C4-2B (cell line): Measurements from ENCODE around the gene PTPRN2.

Experiments used
- H3K27ac ChIP-seq: fragments of 450-650 bp; 2 replicates; pipeline ENCODE4 v1.5.1; 2017
- CTCF ChIP-seq: fragments of 450-650 bp; conservative IDR thresholded peaks from 2 replicates; pipeline ENCODE4 v1.5.1; 2017; ENCODE audit warnings: mild to moderate bottlenecking
- ZFX ChIP-seq: fragments of 450-650 bp; IDR thresholded peaks from 2 replicates; pipeline ENCODE4 v1.6.1; 2017

PTPRN2 gene

GRCh38 chr7:157584420-157584819, 1003.2 kb downstream of the PTPRN2 start:
- no peak overlapping the region for H3K27ac ChIP-seq
- TF ChIP-seq ZFX (no peak), CTCF (no peak)

GRCh38 chr7:157581740-157582139, 1005.9 kb downstream of the PTPRN2 start:
- no peak overlapping the region for H3K27ac ChIP-seq
- no peak for TF ChIP-seq CTCF
- no peak for TF ChIP-seq ZFX

- TF ChIP-seq CTCF (no peak), ZFX (no peak)
- H3K27ac ChIP-seq = no peak overlapping the region
These were observed 1007.3 kb downstream of the PTPRN2 start for GRCh38 chr7:157580324-157580723.

GRCh38 chr7:157579425-157579824, 1008.2 kb downstream of the PTPRN2 start:
- no peak for TF ChIP-seq ZFX
- no peak for TF ChIP-seq CTCF
- H3K27ac ChIP-seq = no peak overlapping the region

- TF ChIP-seq ZFX (no peak), CTCF (no peak)
- H3K27ac ChIP-seq = no peak overlapping the region
These were observed 1009.8 kb downstream of the PTPRN2 start for GRCh38 chr7:157577796-157578339.

GRCh38 chr7:157577061-157577460, 1010.6 kb downstream of the PTPRN2 start:
- no peak overlapping the region for H3K27ac ChIP-seq
- no peak for TF ChIP-seq CTCF
- TF ChIP-seq ZFX = no peak

GRCh38 chr7:157576415-157576814, 1011.2 kb downstream of the PTPRN2 start:
- H3K27ac ChIP-seq = no peak overlapping the region
- TF ChIP-seq ZFX (no peak), CTCF (no peak)
